Activated CD4-positive, alpha-beta T cell treated with anti-CD3 and anti-CD28 coated beads, Interleukin-2, amount 10 ng/mL, durations not matched to agents 24 days and 14 days (primary cell): Measurements from ENCODE around the gene NELFB. TPM values are rescaled to one million over a fixed set of nuclear protein-coding genes. Genes with fewer than 3 reads are reported as not detected.
A peak's percentile ranks its signal among the peaks of the same experiment; 100 is the strongest.

Source experiments
- DNase-seq: peaks from one replicate; pipeline ENCODE4 v3.0.0; 2022
- H3K27ac Mint-ChIP-seq: one replicate; pipeline ENCODE4 v1.8.0; 2022; ENCODE audit warnings: mild to moderate bottlenecking, mixed read lengths
- H3K27me3 Mint-ChIP-seq: one replicate; pipeline ENCODE4 v1.8.0; 2022; ENCODE audit warnings: mixed read lengths
- H3K36me3 Mint-ChIP-seq: one replicate; pipeline ENCODE4 v1.8.0; 2022; ENCODE audit warnings: low read depth, mild to moderate bottlenecking, mixed read lengths
- H3K4me1 Mint-ChIP-seq: one replicate; pipeline ENCODE4 v1.8.0; 2021; ENCODE audit warnings: mixed read lengths
- H3K4me3 Mint-ChIP-seq: one replicate; pipeline ENCODE4 v1.8.0; 2022; ENCODE audit warnings: mild to moderate bottlenecking, moderate library complexity, mixed read lengths
- H3K9me3 Mint-ChIP-seq: one replicate; pipeline ENCODE4 v1.8.0; 2021; ENCODE audit warnings: mixed read lengths
- intact Hi-C: fragments of 100-400 bp; cut with micrococcal nuclease; formaldehyde crosslinking; loops from one replicate; pipeline ENCODE4 v1.15.1; 2023
- total RNA-seq: library from RNA; stranded (reverse); gene quantifications from 2 replicates; pipeline ENCODE4 v1.2.3, GENCODE V29; 2022

The NELFB gene
- total RNA-seq, 1 donor from 2014 or later, result 75.3 TPM

DNA sequence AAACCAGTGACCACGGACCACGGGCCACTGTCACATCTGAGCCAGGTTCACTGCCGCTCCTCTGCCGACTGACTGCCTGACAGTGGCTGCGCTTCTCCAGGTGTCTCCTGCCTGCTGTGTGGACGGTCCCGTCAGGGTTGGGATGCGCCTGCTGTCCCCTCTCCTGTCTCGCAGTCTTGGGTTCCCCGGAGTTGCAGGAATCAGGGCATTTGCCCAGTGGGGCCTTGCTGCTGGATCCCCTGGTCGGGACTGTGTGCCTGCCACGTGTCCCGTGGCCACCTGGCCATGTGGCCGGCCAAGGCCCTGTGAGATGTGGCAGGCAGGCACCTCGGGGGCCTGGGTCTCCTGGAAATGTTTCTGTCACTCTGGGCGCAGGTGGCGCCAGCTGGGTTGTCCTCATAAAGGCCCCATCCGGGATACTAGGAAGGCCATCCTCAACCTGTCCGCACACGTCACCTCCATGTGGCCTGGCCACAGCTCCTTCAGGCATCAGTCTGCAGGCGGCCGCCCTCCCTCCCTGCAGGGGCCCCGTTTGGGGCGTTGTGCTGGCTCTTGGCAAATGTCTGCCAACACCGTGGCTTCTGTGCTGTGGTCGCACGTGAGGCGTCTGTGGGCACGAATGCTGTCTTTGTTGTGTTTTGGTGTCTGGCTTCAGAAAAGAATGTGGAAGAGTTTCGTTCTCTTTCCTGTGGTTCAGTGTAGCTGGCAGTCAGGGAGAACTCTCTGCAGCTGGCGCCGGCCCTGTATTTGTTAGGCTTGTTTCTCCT lies 16.0 kb downstream of the NELFB start:
- no peaks in the 10 kb centered on the region for H3K27me3 Mint-ChIP-seq
- DNase-seq, result peak; percentile 74
- intact Hi-C loops, result no loop called here
- H3K36me3 Mint-ChIP-seq, result peaks cover 26% of the 10 kb centered on the region
- H3K27ac Mint-ChIP-seq, result peak overlapping the region; percentile 51
- H3K4me3 Mint-ChIP-seq, result no peak overlapping the region
- peaks cover 9% of the 10 kb centered on the region for H3K4me1 Mint-ChIP-seq
- H3K9me3 Mint-ChIP-seq, result no peaks in the 10 kb centered on the region

- H3K4me1 Mint-ChIP-seq, result peaks cover 9% of the 10 kb centered on the region
- no peaks in the 10 kb centered on the region for H3K27me3 Mint-ChIP-seq
- no peaks in the 10 kb centered on the region for H3K9me3 Mint-ChIP-seq
- intact Hi-C loops, result no loop called here
- no peak overlapping the region for H3K4me3 Mint-ChIP-seq
- DNase-seq, result no peak
- H3K27ac Mint-ChIP-seq, result no peak overlapping the region
- H3K36me3 Mint-ChIP-seq, result peaks cover 26% of the 10 kb centered on the region
Measured at GRCh38 chr9:137271696-137272076, 16.6 kb downstream of the NELFB start.

DNA sequence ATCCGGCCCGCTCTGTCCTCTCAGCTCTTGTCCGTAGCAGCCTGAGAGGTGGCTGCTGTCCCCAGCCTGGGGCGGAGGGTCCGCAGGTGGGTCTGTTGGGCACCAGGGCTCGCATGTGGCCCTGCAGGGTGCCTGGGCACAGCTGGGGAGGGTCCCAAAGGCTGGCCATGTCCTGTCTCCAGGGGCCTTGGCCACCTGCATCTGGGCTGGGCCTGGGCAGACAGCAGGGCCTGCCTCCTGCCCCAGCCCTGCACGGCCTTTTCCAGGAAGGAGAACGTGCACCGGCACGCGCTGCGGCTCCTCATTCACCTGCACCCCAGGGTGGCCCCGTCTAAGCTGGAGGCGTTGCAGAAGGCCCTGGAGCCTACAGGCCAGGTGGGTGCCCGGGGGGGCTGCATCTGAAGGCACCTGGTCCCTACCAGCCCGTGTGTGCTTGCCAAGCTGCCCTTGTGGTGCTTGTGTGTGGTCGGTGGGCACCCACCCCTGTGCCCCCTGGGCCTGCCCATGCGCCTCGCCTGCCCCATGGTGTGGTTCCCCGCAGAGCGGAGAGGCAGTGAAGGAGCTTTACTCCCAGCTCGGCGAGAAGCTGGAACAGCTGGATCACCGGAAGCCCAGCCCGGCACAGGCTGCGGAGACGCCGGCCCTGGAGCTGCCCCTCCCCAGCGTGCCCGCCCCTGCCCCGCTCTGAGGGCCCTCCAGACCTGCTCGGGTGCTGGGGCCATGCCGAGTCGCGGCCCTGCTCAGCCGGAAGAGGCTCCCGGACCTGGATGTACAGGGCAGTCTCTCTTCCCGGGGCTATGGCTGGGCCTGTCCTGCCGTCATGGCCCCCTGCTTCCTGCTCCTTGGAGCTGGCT lies 17.3 kb downstream of the NELFB start:
- DNase-seq, result no peak
- Mint-ChIP-seq H3K9me3 (no peaks in the 10 kb centered on the region), H3K4me3 (no peak overlapping the region), H3K27ac (no peak overlapping the region), H3K27me3 (no peaks in the 10 kb centered on the region), H3K36me3 (peaks cover 24% of the 10 kb centered on the region), H3K4me1 (peaks cover 12% of the 10 kb centered on the region)
- intact Hi-C loops, result no loop called here

DNA sequence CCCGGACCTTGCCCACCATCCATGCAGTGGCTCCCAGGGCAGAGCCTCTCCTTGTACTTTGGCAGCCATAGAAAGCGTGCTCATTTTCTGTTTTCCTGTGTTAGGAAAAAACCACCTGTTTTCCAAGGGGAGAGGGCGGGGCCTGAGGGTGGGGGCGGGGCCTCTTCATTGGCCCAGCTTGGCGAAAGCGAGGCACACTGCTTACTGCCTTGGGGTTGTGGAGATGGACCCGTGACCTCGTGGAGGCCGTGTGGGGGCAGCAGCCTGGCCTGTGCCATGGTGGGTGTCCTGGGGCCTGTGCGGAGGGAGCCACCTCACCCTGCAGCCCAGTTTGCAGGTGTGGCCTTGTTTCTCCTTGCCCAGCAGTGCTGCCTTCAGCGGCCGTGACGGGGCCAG lies 18.0 kb downstream of the NELFB start:
- Mint-ChIP-seq H3K4me1 (peaks cover 12% of the 10 kb centered on the region), H3K36me3 (peaks cover 20% of the 10 kb centered on the region), H3K4me3 (no peak overlapping the region), H3K27me3 (no peaks in the 10 kb centered on the region), H3K27ac (no peak overlapping the region), H3K9me3 (no peaks in the 10 kb centered on the region)
- DNase-seq, result no peak
- intact Hi-C loops, result no loop called here

DNA sequence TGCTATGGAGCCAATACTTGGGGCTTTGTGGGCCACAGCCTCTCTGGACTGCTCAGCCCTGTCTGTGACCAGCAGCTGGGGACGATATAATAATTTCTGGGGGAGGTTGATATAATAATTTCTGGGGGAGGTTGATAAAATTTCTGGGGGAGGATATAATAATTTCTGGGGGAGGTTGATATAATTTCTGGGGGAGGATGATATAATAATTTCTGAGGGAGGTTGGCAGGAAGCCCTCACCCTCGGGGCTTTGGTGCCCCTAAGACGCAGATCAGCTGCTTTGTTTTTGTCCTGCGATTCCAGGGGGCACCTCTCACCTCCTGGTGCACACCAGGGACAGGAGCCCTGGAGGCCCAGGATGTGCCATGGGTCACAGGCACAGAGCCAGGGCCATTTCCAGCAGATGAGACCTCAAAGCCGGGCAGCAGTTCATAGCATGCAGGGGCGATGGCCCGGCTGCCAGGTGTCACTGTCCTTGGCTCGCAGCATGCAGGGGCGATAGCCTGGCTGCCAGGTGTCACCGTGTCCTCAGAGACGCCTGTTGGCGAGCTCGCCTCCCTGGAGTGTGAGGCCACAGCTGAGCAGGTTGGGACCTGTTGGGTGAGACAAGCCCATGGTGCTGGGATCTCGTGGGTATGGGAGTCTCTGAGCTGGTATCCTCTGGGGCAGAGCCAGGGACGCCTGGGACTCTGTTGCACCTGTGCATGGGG lies 18.6 kb downstream of the NELFB start:
- intact Hi-C loops, result no loop called here
- H3K27ac Mint-ChIP-seq, result no peak overlapping the region
- DNase-seq, result no peak
- H3K9me3 Mint-ChIP-seq, result no peaks in the 10 kb centered on the region
- no peaks in the 10 kb centered on the region for H3K27me3 Mint-ChIP-seq
- H3K4me3 Mint-ChIP-seq, result no peak overlapping the region
- peaks cover 12% of the 10 kb centered on the region for H3K4me1 Mint-ChIP-seq
- H3K36me3 Mint-ChIP-seq, result peaks cover 15% of the 10 kb centered on the region

- DNase-seq, result no peak
- Mint-ChIP-seq H3K4me3 (peak overlapping the region; percentile 17), H3K27ac (peak overlapping the region; percentile 49), H3K4me1 (peaks cover 12% of the 10 kb centered on the region), H3K27me3 (no peaks in the 10 kb centered on the region), H3K9me3 (no peaks in the 10 kb centered on the region), H3K36me3 (peaks cover 14% of the 10 kb centered on the region)
- intact Hi-C loops, result no loop called here
Measured at GRCh38 chr9:137275203-137275587, 20.1 kb downstream of the NELFB start.

DNA sequence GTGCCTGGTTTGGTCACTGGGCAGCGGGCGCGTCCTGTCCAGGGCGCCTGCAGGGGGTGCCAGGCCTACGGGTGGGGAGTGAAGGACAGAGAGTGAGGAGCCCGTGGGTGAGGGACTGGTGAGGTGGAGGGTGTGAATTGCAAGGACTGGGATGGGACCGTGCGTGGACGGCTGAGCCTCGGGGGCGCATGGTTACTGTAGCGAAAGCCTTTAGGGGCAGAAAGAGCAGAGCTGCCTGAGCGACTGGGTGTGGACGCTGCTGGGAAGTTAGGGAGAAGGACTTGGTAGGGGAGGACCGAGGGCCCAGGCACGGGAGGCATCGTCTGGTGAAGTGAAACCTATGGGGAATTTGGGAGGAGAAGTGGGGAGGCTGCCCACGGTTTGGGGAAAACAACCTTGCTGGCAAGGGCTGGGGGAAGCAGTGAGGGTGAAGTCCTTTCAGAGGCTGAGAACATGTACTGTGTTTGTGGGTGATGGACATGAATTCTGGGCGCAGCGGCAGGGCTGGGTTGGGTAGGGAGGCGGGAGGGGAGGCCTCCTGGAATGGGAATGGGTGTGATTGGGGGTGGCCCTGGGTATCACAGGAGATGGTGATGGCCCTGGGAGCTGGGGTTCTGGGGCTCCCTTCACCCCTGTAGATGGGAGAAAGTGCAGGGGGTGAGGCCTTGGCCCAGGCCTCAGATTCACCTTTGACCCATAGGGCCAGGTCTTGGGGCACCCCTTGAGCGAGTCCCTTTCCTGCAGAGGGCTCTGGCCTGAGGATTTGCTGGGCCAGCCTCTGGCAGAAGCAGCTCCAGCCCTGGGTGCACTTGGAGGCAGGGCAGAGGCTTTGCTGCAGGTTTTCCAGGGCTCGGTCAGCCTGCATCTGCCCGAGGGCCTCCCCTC lies 20.7 kb downstream of the NELFB start:
- no peak for DNase-seq
- intact Hi-C loops, result no loop called here
- Mint-ChIP-seq H3K4me1 (peaks cover 12% of the 10 kb centered on the region), H3K9me3 (no peaks in the 10 kb centered on the region), H3K27me3 (no peaks in the 10 kb centered on the region), H3K27ac (peak overlapping the region; percentile 49), H3K4me3 (peak overlapping the region; percentile 17), H3K36me3 (peaks cover 14% of the 10 kb centered on the region)

DNA sequence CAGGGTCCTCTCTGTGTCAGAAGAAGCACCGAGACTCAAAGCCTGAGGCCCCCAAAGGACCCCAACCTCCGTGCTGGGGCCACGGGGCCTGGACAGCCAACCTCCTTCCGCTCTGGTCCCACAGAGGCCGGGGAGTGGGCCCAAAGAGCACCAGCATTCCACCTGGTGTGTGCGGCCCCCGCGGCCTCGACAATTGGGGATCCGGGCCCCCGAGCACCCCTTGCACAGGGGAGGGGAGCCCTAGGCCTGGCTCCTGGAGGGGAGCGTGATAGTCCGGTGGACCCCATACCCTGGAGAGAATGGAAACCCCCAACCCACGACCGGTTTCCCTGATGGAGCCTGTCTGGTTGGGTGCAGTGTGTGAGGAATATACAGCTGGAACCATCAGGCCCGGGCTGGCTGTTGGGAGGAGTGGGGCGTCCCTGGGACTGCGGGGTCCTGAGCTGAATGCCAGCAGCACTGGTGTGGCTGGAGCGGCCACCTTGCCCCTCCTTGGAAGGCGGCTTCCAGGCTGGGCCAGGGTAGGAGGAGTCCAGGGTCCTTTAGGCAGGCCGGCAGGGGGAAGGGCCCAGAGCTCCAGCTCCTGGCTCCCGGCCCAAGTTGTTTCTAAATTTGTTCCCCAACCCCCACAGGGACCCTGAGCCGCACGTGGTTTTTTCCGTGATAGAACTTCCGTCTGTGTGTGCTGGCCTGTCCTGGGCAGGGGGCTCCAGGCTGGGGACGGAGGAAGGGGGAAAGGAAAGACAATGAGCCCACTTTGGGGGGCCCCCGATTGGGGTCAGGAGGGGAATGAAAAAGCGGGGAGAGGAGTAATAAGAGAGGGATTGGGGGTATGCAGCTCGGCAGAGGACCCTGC lies 21.6 kb downstream of the NELFB start:
- DNase-seq, result no peak
- Mint-ChIP-seq H3K27ac (peak overlapping the region; percentile 91), H3K4me3 (peak overlapping the region; percentile 90), H3K9me3 (no peaks in the 10 kb centered on the region), H3K36me3 (peaks cover 9% of the 10 kb centered on the region), H3K4me1 (peaks cover 8% of the 10 kb centered on the region), H3K27me3 (no peaks in the 10 kb centered on the region)
- intact Hi-C loops, result no loop called here

GRCh38 chr9:137277329-137278041 lies 22.4 kb downstream of the NELFB start, which contains the start of gene TOR4A:
Gene TOR4A (plus strand): TSS chr9:137277726. CDS start chr9:137278690, 964 bp downstream.
- H3K4me3 Mint-ChIP-seq, result peak within 1 kb of the TSS; percentile 90
- H3K36me3 Mint-ChIP-seq, result peaks cover 13% of the 10 kb centered on the region
- intact Hi-C loops, result no loop called here

DNA sequence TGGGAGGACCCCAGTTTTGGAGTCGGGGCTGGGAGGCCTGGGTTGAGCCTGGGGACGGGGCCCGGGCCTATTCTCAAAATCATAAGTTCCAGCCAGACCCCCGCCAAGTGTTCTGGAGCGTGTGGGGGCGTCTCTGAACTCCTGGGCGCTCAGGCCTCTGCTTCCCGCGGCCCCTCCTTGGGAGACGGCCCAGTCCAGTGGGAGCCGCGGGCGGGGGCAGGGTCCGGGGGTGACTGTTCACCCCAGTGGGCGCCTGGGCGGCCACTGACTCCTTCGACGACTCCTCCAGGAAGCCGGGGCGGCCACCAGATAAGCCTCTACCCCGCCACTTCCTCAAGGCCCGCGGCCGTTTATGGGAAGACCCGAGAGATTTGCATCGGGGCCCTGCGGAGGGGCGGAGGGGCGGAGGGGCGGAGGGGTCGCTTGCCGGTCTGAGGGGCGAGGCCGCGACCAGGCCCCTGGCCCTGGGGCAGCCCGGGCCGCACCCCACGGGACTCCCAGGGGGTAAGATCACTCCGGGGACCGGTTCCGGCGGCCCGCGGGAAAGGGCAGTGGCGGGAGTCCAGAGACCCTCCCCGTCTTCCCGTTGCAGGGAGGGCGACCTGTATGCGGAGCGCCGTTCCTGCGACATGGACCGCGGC lies 23.1 kb downstream of the NELFB start:
- Mint-ChIP-seq H3K27ac (peak overlapping the region; percentile 81), H3K4me1 (peaks cover 9% of the 10 kb centered on the region), H3K36me3 (peaks cover 14% of the 10 kb centered on the region), H3K4me3 (peak overlapping the region; percentile 90), H3K9me3 (no peaks in the 10 kb centered on the region), H3K27me3 (no peaks in the 10 kb centered on the region)
- DNase-seq, result peak; percentile 71
- intact Hi-C loops, result no loop called here

More at GRCh38 chr9:137277329-137278041, 22.4 kb downstream of the NELFB start, which contains the start of gene TOR4A:
- H3K4me1 Mint-ChIP-seq, result peaks cover 8% of the 10 kb centered on the region
- H3K9me3 Mint-ChIP-seq, result no peaks in the 10 kb centered on the region
- peak within 1 kb of the TSS; percentile 91 for H3K27ac Mint-ChIP-seq
- no peaks in the 10 kb centered on the region for H3K27me3 Mint-ChIP-seq
- peak; percentile 86 for DNase-seq

GRCh38 chr9:137278721-137279711 lies 23.9 kb downstream of the NELFB start:
- intact Hi-C loops, result no loop called here
- H3K9me3 Mint-ChIP-seq, result no peaks in the 10 kb centered on the region

More at GRCh38 chr9:137278721-137279711, 23.9 kb downstream of the NELFB start:
- no peaks in the 10 kb centered on the region for H3K27me3 Mint-ChIP-seq
- H3K27ac Mint-ChIP-seq, result no peak overlapping the region
- H3K4me1 Mint-ChIP-seq, result peaks cover 9% of the 10 kb centered on the region
- H3K4me3 Mint-ChIP-seq, result no peak overlapping the region
- peaks cover 10% of the 10 kb centered on the region for H3K36me3 Mint-ChIP-seq
- DNase-seq, result no peak
